Activated T-cell treated with anti-CD3 and anti-CD28 coated beads, Interleukin-2, amount 50 U/mL, for 24 hours (primary cell): ENCODE data around the gene SLC2A4RG.
A peak's percentile ranks its signal among the peaks of the same experiment; 100 is the strongest.
"Not testable (repeated sequence)": the region's sequence is repeated elsewhere in the genome, so short reads cannot be mapped to it uniquely, and the experiment has no call there.

Experiments
- DNase-seq: peaks from one replicate; pipeline ENCODE4 v3.0.0-alpha.2; 2020
- H3K27ac Mint-ChIP-seq: 2 replicates; pipeline ENCODE4 v1.8.0; 2020; ENCODE audit warnings: mild to moderate bottlenecking, mixed read lengths
- H3K27me3 Mint-ChIP-seq: 2 replicates; pipeline ENCODE4 v1.8.0; 2020; ENCODE audit warnings: mixed read lengths
- H3K36me3 Mint-ChIP-seq: 2 replicates; pipeline ENCODE4 v1.8.0; 2020; ENCODE audit warnings: low read depth, mixed read lengths
- H3K4me1 Mint-ChIP-seq: 2 replicates; pipeline ENCODE4 v1.8.0; 2020; ENCODE audit warnings: low read depth, mixed read lengths
- H3K4me3 Mint-ChIP-seq: 2 replicates; pipeline ENCODE4 v1.8.0; 2020; ENCODE audit warnings: mild to moderate bottlenecking, moderate library complexity, mixed read lengths
- H3K9me3 Mint-ChIP-seq: 2 replicates; pipeline ENCODE4 v1.8.0; 2020; ENCODE audit warnings: mixed read lengths

The SLC2A4RG gene

GRCh38 chr20:63722967-63723622, 16.5 kb upstream of the SLC2A4RG start:
- not testable (repeated sequence) for DNase-seq
- peaks cover 82% of the 10 kb centered on the region for H3K36me3 Mint-ChIP-seq

GRCh38 chr20:63730189-63730733, 9.3 kb upstream of the SLC2A4RG start:
- H3K27me3 Mint-ChIP-seq, H3K4me3 Mint-ChIP-seq, DNase-seq, H3K9me3 Mint-ChIP-seq, H3K27ac Mint-ChIP-seq: not testable (repeated sequence)
- Mint-ChIP-seq H3K36me3 (peaks cover 59% of the 10 kb centered on the region), H3K4me1 (peaks cover 26% of the 10 kb centered on the region)

More at GRCh38 chr20:63722967-63723622, 16.5 kb upstream of the SLC2A4RG start:
- peaks cover 41% of the 10 kb centered on the region for H3K4me1 Mint-ChIP-seq
- H3K4me3 Mint-ChIP-seq, H3K27ac Mint-ChIP-seq, H3K27me3 Mint-ChIP-seq: not testable (repeated sequence)
- H3K9me3 Mint-ChIP-seq, result peaks cover 12% of the 10 kb centered on the region

- peaks cover 38% of the 10 kb centered on the region for H3K4me1 Mint-ChIP-seq
- H3K27ac Mint-ChIP-seq, result no peak overlapping the region
- H3K4me3 Mint-ChIP-seq, result no peak overlapping the region
These were observed 8.2 kb upstream of the SLC2A4RG start for GRCh38 chr20:63731410-63731809.

GRCh38 chr20:63732118-63733095, 7.2 kb upstream of the SLC2A4RG start:
- DNase-seq, result no peak
- H3K9me3 Mint-ChIP-seq, result no peaks in the 10 kb centered on the region
- H3K36me3 Mint-ChIP-seq, result peaks cover 57% of the 10 kb centered on the region

More at GRCh38 chr20:63731410-63731809, 8.2 kb upstream of the SLC2A4RG start:
- Mint-ChIP-seq H3K36me3 (peaks cover 61% of the 10 kb centered on the region), H3K27me3 (no peaks in the 10 kb centered on the region), H3K9me3 (peaks cover 2% of the 10 kb centered on the region)
- no peak for DNase-seq

GRCh38 chr20:63733117-63733516, 6.5 kb upstream of the SLC2A4RG start:
- Mint-ChIP-seq H3K9me3 (no peaks in the 10 kb centered on the region), H3K27ac (no peak overlapping the region), H3K27me3 (no peaks in the 10 kb centered on the region), H3K36me3 (peaks cover 52% of the 10 kb centered on the region), H3K4me1 (peaks cover 31% of the 10 kb centered on the region), H3K4me3 (no peak overlapping the region)
- no peak for DNase-seq

More at GRCh38 chr20:63732118-63733095, 7.2 kb upstream of the SLC2A4RG start:
- H3K27ac Mint-ChIP-seq, result no peak overlapping the region
- H3K4me3 Mint-ChIP-seq, result no peak overlapping the region
- H3K4me1 Mint-ChIP-seq, result peaks cover 38% of the 10 kb centered on the region
- no peaks in the 10 kb centered on the region for H3K27me3 Mint-ChIP-seq

- no peak for DNase-seq
- Mint-ChIP-seq H3K27me3 (no peaks in the 10 kb centered on the region), H3K4me1 (peaks cover 31% of the 10 kb centered on the region), H3K9me3 (no peaks in the 10 kb centered on the region), H3K27ac (no peak overlapping the region), H3K36me3 (peaks cover 47% of the 10 kb centered on the region), H3K4me3 (no peak overlapping the region)
These were observed 5.9 kb upstream of the SLC2A4RG start for GRCh38 chr20:63733579-63734081.

GRCh38 chr20:63734111-63734945, 5.2 kb upstream of the SLC2A4RG start:
- no peak for DNase-seq
- H3K36me3 Mint-ChIP-seq, result peaks cover 44% of the 10 kb centered on the region
- no peak overlapping the region for H3K4me3 Mint-ChIP-seq
- peak overlapping the region; percentile 33 for H3K27ac Mint-ChIP-seq
- H3K27me3 Mint-ChIP-seq, result no peaks in the 10 kb centered on the region
- peaks cover 29% of the 10 kb centered on the region for H3K4me1 Mint-ChIP-seq
- no peaks in the 10 kb centered on the region for H3K9me3 Mint-ChIP-seq

- Mint-ChIP-seq H3K27ac (peak overlapping the region; percentile 55), H3K9me3 (no peaks in the 10 kb centered on the region), H3K36me3 (peaks cover 35% of the 10 kb centered on the region), H3K4me1 (peaks cover 29% of the 10 kb centered on the region), H3K4me3 (no peak overlapping the region), H3K27me3 (no peaks in the 10 kb centered on the region)
- no peak for DNase-seq
These were observed 4.4 kb upstream of the SLC2A4RG start for GRCh38 chr20:63734946-63735858.

GRCh38 chr20:63735859-63736718, 3.5 kb upstream of the SLC2A4RG start, which contains the start of gene LIME1:
Gene LIME1, plus strand, starts transcription at chr20:63736664. Its CDS starts 886 bp downstream, at chr20:63737550.
- Mint-ChIP-seq H3K36me3 (peaks cover 33% of the 10 kb centered on the region), H3K27me3 (no peaks in the 10 kb centered on the region), H3K9me3 (no peaks in the 10 kb centered on the region), H3K4me1 (peaks cover 29% of the 10 kb centered on the region), H3K27ac (peak within 1 kb of the TSS; percentile 88), H3K4me3 (peak within 1 kb of the TSS; percentile 64)
- peak; percentile 74 for DNase-seq

- H3K9me3 Mint-ChIP-seq, result no peaks in the 10 kb centered on the region
- H3K36me3 Mint-ChIP-seq, result peaks cover 33% of the 10 kb centered on the region
- peak; percentile 75 for DNase-seq
- no peaks in the 10 kb centered on the region for H3K27me3 Mint-ChIP-seq
- H3K4me3 Mint-ChIP-seq, result peak overlapping the region; percentile 64
- peaks cover 29% of the 10 kb centered on the region for H3K4me1 Mint-ChIP-seq
- peak overlapping the region; percentile 88 for H3K27ac Mint-ChIP-seq
These were observed 2.5 kb upstream of the SLC2A4RG start for GRCh38 chr20:63736893-63737694.

GRCh38 chr20:63737695-63737944, 2.0 kb upstream of the SLC2A4RG start:
- no peaks in the 10 kb centered on the region for H3K27me3 Mint-ChIP-seq
- DNase-seq, result no peak
- peaks cover 33% of the 10 kb centered on the region for H3K36me3 Mint-ChIP-seq
- H3K9me3 Mint-ChIP-seq, result no peaks in the 10 kb centered on the region
- H3K4me1 Mint-ChIP-seq, result peaks cover 29% of the 10 kb centered on the region
- H3K4me3 Mint-ChIP-seq, result peak overlapping the region; percentile 64
- no peak overlapping the region for H3K27ac Mint-ChIP-seq
